Hypothalamus (tissue), 51 donors: ENCODE data around the gene C19orf12.
"Not testable (repeated sequence)": the region's sequence is repeated elsewhere in the genome, so short reads cannot be mapped to it uniquely, and the experiment has no call there.

ENCODE experiments used
- DNase-seq, 51 donors: peaks; one replicate each; lab custom pipeline; 2025; lab: John Stamatoyannopoulos, UW

Gene C19orf12

GRCh38 chr19:29735829-29736228 is 20.8 kb upstream of the C19orf12 start:
- DNase-seq, result no peak

GRCh38 chr19:29731331-29731850 is 16.3 kb upstream of the C19orf12 start:
- DNase-seq, result no peak

- no peak for DNase-seq
Measured at GRCh38 chr19:29727906-29728305, 12.8 kb upstream of the C19orf12 start.

- no peak for DNase-seq
Measured at GRCh38 chr19:29724746-29725145, 9.7 kb upstream of the C19orf12 start.

- peak in 12 of 51 donors; percentile 2 to 51 (median 24) for DNase-seq
Measured at GRCh38 chr19:29724102-29724641, 9.1 kb upstream of the C19orf12 start.

DNA sequence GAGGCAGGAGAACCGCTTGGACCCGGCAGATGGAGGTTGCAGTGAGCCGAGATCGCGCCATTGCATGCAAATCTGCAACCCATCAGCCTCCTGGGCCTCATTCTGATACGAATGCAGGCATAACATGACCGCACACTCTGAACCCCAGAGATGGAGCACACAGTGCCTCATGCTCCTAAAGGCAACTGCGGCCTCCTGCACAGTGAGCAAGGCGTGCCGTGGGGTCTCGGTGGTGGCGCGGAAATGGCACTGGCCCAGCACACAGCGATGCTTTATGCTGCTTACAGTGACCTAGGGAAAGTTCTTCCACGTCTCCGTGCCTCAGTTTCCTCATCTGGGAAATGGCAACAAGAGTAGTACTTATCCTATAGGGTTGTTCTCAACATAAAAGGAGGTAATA is 2.0 kb upstream of the C19orf12 start:
- no peak for DNase-seq

GRCh38 chr19:29715701-29716581 is 880 bp upstream of the C19orf12 start:
- peak in 1 of 51 donors; percentile 46 for DNase-seq

DNA sequence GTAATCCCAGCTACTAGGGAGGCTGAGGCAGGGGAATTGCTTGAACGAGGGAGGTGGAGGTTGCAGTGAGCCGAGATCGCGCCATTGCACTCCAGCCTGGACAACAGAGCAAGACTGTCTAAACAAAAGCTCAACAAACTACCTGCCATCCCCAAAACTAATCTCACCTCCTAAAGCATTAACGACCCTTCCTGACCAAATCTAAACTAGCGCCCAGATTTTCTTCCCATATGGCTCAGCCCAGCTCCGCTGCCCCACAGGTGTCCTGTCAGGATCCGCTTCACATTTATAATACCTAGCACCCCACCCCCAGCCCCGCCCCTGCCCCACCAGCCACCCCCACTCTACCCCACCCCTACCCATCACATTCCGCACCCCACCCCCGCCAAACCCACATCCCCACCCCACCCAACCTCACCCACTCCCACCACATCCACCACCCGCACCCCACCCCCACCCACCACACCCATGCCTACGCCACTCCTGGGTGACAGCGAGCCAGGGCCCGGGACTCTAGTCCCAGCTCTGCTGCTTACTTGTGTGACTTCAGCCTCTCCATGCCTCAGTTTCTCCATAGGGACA is 599 bp downstream of the C19orf12 start:
- DNase-seq, result peak in 1 of 51 donors; percentile 8

GRCh38 chr19:29712744-29713516 is 2.1 kb downstream of the C19orf12 start:
- DNase-seq, result no peak

GRCh38 chr19:29711584-29712132 is 3.4 kb downstream of the C19orf12 start:
- DNase-seq, result no peak

DNA sequence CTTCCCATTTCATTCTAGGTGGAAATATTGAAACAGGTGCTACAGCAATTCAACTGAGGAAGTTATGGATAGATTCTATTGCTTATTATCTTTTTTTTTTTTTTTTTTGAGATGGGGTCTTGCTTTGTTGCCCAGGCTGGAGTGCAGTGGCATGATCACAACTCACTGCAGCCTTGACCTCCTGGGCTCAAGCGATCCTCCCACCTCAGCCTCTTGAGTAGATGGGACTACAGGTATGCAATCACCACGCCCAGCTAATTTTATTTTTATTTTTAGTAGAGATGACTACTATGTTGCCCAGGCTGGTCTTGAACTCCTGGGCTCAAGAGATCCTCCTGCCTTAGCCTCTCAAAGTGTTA is 5.6 kb downstream of the C19orf12 start:
- DNase-seq, result not testable (repeated sequence)

DNA sequence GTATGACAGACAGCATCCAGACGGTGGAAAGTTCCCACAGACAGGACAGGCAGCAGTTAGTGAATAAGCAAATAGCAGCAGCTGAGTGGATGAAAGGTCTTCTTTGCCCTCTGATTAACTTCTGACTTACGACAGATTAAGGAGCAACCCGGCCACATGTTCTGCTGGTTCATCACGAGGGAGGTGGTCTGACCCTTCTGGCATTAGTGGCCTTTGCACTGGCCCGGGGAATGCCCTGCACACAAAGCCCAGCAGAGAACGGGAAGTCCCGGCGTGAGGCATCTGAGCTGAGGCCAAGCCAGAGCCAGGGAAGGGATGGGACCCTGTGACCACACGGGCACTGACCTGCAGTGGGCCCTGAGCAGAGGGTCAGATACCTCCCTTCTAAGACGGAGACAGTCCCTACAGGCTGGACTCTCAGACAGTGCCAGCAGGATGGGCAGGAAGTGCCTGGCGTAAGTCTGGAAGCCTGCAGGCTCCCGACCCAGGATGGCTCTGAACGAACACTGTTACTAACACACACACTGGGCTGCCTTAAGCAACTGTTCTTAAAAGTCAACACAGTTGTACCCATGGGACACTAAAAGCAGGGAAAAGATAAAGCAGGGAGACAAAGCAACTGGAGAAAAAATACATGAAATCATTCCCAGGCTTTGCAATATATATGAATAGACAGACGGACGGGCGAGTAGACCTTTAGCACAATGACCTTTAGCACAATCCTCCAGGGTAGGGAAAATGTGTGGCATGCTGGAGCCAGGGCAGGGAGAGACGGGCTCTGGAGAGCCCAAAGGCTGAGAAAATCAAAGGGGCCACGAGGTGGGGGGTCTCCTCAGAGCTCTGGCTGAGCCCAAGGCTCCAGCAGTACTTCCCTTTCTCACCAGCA is 6.3 kb downstream of the C19orf12 start:
- peak in 1 of 51 donors; percentile 5 for DNase-seq

DNA sequence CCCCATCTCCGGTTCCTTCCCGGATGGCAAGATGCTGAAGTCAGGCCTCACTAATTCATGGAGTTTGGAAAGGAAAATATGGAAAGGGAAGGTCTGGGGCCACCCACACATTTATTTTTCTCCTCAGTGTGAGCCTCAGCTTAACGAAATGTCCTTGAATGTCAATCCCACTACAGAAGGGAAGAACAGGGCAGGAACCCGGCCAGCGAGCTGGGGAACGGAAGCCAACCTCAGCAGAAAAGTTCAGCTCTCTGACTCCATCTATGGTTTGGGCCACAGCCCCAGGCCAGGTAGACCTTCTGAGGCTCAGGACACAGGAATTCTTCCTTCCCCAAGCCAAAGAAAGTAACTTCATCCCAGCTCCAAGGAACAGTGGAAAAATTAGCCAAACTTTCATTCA is 8.4 kb downstream of the C19orf12 start:
- no peak for DNase-seq

DNA sequence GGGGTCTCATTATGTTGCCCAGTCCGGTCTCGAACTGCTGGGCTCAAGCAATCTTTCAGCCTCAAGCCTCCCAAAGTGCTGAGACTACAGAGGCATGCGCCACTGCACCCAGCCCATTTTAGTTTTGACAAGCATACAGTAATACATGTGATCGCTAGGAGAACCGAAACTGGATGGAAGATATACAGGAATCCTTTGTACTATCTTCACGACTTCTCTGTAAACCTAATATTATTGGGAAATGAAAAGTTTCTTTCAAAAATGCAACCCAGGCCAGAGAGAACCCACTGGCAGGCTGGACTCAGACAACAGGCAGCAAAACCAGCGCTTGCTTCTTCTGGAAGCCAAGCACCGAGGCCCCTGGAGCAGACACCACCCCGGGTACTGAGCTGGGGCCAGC is 9.4 kb downstream of the C19orf12 start:
- no peak for DNase-seq

- no peak for DNase-seq
Measured at GRCh38 chr19:29704562-29705558, 10.2 kb downstream of the C19orf12 start.

- DNase-seq, result no peak
Measured at GRCh38 chr19:29702963-29703320, 12.1 kb downstream of the C19orf12 start.

- no peak for DNase-seq
Measured at GRCh38 chr19:29702161-29702962, 12.7 kb downstream of the C19orf12 start.

DNA sequence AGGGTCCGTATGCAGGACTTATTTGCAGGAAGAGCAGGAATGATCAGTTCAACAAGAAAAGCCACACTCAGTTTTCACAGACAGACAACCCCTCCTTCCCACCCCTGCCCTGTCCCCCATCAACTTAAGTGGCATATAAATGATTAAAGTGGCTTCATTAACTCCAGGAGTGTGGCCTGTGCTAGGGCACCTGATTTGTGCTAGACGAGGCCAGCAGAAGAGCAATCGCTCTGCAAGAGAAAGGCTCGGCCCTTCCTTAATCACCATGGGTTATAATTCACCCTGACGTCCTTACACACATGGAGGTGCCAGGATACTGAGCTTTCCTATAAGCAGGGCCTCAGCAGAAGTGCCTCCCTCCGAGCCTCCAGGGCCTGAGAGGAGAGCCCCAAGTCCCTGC is 14.6 kb downstream of the C19orf12 start:
- DNase-seq, result no peak
